ENCODE data around the gene DGKB.
"Not testable (repeated sequence)": the region's sequence is repeated elsewhere in the genome, so short reads cannot be mapped to it uniquely, and the experiment has no call there.

DGKB gene

DNA sequence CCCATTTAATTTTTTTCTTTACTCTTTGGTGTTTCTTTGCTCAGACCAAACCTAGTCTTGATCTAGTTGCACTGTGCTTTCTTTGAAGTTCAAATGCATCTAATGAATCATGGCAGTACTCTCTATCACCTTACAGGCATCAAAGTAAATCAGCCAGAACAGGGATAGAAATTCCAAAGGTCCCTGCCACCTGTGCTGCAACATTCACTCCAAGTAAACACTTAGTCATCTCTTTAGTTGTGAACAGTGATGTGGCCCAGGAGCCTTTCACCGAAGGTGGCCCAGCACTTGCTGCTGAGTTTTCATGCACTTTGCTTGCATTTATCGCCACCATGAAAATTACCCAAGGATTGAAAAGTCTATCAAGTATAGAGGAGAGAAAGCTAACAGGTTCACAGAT is 599.0 kb downstream of the DGKB start:
- Mint-ChIP-seq H3K36me3 (ENCODE audit: insufficient read depth) (no peaks in the 10 kb centered on the region), H3K27ac (no peak overlapping the region), H3K9me3 (peaks cover 0 to 1% of the 10 kb centered on the region in 2 donors), H3K4me1 (ENCODE audit: low read depth in 2 of 2) (no peaks in the 10 kb centered on the region), H3K27me3 (no peaks in the 10 kb centered on the region), H3K4me3 (no peak overlapping the region)
- ATAC-seq (replicated peaks) (no peak), DNase-seq (no peak)

DNA sequence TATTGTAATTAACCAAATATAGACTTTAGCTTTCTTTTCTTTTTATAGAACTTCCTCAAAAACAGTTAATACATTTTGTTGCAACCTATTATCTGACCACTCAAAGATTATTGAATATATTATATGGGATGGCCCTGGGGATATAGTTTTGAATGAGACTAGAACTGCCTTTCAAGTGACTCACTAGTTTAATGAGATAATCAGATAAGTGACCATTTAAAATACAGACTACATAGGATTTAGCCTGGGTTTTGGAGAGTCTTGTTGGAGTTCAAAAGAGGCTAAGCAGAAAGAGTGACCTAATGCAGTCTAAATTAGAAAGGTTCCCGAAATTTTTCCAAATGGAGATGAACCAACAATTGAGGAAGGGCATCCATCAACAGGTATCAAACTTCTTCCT is 607.9 kb downstream of the DGKB start:
- peaks cover 0 to 7% of the 10 kb centered on the region in 2 donors for H3K9me3 Mint-ChIP-seq
- ATAC-seq (replicated peaks) = no peak
- no peak overlapping the region for H3K4me3 Mint-ChIP-seq
- H3K4me1 Mint-ChIP-seq (ENCODE audit: low read depth in 2 of 2) = peaks cover 0 to 3% of the 10 kb centered on the region in 2 donors
- no peak for DNase-seq
- no peak overlapping the region for H3K27ac Mint-ChIP-seq
- H3K36me3 Mint-ChIP-seq (ENCODE audit: insufficient read depth) = no peaks in the 10 kb centered on the region
- H3K27me3 Mint-ChIP-seq = peaks cover 10 to 12% of the 10 kb centered on the region in 2 donors

DNA sequence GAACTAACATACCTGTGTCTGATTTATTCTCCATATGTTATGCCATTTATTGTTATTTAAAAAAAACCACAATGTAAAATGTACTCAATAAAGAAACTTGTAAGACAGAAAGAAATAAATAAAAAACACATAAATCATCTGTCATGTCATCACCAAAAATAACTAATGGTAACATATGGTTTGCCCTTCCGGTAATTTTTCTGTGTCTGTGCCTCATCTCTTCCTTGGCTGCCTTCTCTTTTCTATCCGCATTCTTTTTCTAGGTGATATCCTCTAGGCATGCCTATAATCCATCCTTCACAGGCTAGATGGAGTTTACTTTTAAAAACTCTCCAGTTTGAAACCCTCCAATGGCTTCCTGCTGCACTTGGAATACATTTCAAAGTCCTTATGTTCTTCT is 609.1 kb downstream of the DGKB start:
- Mint-ChIP-seq H3K27ac (no peak overlapping the region), H3K9me3 (peaks cover 0 to 7% of the 10 kb centered on the region in 2 donors), H3K36me3 (ENCODE audit: insufficient read depth) (no peaks in the 10 kb centered on the region), H3K4me1 (ENCODE audit: low read depth in 2 of 2) (peaks cover 0 to 3% of the 10 kb centered on the region in 2 donors), H3K27me3 (peaks cover 10 to 12% of the 10 kb centered on the region in 2 donors), H3K4me3 (no peak overlapping the region)
- no peak for DNase-seq
- ATAC-seq (replicated peaks) = no peak

DNA sequence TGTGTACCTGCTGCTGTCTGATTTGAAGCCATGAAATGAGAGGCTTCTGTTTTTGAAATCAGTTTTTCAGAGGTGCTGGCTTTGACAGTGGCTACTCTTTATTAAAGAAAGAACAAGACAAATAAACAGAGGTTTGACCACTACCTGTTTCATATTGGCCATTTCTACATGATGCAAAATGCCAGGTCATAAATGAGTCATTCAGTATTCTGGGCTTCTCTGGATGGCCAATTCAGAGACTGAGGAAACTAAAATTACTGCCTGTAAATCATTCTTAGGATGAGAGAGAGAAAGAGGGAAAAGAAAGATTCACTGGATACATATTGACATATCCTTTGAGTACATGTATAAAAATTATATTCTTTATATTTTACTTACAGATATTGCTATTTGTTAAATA is 609.8 kb downstream of the DGKB start:
- no peak for ATAC-seq (replicated peaks)
- Mint-ChIP-seq H3K9me3 (peaks cover 0 to 7% of the 10 kb centered on the region in 2 donors), H3K4me1 (ENCODE audit: low read depth in 2 of 2) (peaks cover 0 to 3% of the 10 kb centered on the region in 2 donors)

DNA sequence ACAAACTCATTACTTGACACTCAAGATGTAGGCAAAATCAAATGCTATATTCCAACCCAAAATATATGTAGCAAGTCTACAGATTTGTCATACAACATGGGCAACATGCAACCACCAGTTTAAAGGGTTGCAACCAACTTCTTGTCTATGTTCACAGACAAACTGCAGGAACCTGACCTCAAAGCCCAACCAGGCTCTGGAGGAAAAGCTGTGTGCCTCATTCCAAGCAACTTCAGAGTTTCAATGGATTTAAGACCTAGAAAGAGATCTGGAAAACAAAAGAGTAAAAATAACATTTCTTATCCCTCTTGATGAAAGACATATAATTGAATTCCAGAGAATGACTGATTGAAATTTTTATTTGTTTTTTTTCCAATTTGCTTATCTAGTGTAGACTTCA is 612.6 kb downstream of the DGKB start:
- no peaks in the 10 kb centered on the region for H3K27me3 Mint-ChIP-seq
- H3K9me3 Mint-ChIP-seq = no peaks in the 10 kb centered on the region
- H3K27ac Mint-ChIP-seq = no peak overlapping the region
- no peaks in the 10 kb centered on the region for H3K36me3 Mint-ChIP-seq (ENCODE audit: insufficient read depth)
- H3K4me1 Mint-ChIP-seq (ENCODE audit: low read depth in 2 of 2) = peaks cover 0 to 3% of the 10 kb centered on the region in 2 donors
- H3K4me3 Mint-ChIP-seq = no peak overlapping the region
- DNase-seq = no peak
- ATAC-seq (replicated peaks) = no peak

More for the DNA sequence above, 609.8 kb downstream of the DGKB start:
- Mint-ChIP-seq H3K36me3 (ENCODE audit: insufficient read depth) (no peaks in the 10 kb centered on the region), H3K4me3 (no peak overlapping the region), H3K27ac (no peak overlapping the region), H3K27me3 (peaks cover 10 to 11% of the 10 kb centered on the region in 2 donors)
- no peak for DNase-seq

DNA sequence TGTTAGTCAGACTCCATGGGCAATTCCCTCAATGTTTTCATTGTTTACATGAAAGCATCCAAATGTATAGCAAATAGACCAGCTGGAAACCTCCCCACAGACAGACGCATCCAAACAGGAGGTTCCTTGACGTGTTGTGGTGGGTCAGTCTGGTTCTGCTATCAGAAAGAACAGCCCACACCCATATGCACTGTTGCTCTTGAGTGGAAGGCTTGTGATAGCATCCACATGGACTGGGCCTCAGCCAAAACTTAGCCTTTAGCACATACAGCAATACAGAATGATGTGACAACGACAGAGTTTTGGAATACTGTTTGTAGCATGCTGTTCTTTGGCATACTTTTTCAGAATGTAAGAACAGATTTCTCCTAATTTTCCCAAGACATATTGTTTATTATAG is 613.9 kb downstream of the DGKB start:
- DNase-seq = no peak
- Mint-ChIP-seq H3K27me3 (no peaks in the 10 kb centered on the region), H3K36me3 (ENCODE audit: insufficient read depth) (no peaks in the 10 kb centered on the region), H3K27ac (no peak overlapping the region), H3K4me1 (ENCODE audit: low read depth in 2 of 2) (peaks cover 0 to 3% of the 10 kb centered on the region in 2 donors), H3K4me3 (no peak overlapping the region), H3K9me3 (no peaks in the 10 kb centered on the region)
- no peak for ATAC-seq (replicated peaks)

DNA sequence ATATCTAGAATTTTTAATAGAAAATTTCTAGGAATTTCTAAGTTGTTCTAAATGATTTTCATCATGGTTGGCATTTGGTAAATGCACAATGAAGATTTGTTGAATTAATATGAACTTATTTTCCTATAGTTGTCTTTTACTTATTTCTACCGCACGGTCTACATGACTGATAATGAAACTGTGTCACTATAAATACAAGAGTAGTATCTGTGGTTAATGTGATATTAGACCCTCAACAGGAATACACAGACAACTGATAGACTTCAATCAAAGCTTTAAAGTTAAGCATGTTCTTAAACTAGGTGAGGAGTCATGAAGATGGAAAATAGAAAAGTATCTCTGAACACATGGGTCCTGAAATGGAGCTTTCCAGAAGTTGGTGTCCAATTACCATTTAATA is 615.2 kb downstream of the DGKB start:
- ATAC-seq (replicated peaks) (no peak), DNase-seq (no peak)
- Mint-ChIP-seq H3K36me3 (ENCODE audit: insufficient read depth) (no peaks in the 10 kb centered on the region), H3K4me1 (ENCODE audit: low read depth in 2 of 2) (peaks cover 0 to 3% of the 10 kb centered on the region in 2 donors), H3K9me3 (no peaks in the 10 kb centered on the region), H3K27me3 (no peaks in the 10 kb centered on the region), H3K27ac (no peak overlapping the region), H3K4me3 (no peak overlapping the region)

DNA sequence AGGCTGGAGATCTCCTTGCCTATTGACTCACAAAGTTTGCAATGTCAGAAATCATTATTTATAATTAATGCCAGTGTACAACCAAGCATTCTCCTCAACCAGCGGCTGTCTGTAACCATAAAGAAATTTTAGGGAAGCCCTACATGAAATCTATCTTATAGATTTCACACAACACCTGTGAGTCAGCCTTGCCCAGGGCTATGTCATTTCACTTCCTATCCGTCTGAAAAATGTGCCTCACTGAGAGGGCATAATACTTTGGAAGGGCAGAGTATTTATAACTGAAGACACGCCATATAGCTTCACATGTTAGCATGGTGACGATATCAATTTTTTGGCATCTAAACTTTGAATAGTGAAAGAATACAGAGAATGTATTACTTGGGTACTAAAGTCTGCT is 616.5 kb downstream of the DGKB start:
- Mint-ChIP-seq H3K4me1 (ENCODE audit: low read depth in 2 of 2) (peaks cover 0 to 3% of the 10 kb centered on the region in 2 donors), H3K27me3 (no peaks in the 10 kb centered on the region), H3K27ac (no peak overlapping the region), H3K9me3 (no peaks in the 10 kb centered on the region), H3K36me3 (ENCODE audit: insufficient read depth) (no peaks in the 10 kb centered on the region), H3K4me3 (no peak overlapping the region)
- ATAC-seq (replicated peaks) = no peak
- no peak for DNase-seq

DNA sequence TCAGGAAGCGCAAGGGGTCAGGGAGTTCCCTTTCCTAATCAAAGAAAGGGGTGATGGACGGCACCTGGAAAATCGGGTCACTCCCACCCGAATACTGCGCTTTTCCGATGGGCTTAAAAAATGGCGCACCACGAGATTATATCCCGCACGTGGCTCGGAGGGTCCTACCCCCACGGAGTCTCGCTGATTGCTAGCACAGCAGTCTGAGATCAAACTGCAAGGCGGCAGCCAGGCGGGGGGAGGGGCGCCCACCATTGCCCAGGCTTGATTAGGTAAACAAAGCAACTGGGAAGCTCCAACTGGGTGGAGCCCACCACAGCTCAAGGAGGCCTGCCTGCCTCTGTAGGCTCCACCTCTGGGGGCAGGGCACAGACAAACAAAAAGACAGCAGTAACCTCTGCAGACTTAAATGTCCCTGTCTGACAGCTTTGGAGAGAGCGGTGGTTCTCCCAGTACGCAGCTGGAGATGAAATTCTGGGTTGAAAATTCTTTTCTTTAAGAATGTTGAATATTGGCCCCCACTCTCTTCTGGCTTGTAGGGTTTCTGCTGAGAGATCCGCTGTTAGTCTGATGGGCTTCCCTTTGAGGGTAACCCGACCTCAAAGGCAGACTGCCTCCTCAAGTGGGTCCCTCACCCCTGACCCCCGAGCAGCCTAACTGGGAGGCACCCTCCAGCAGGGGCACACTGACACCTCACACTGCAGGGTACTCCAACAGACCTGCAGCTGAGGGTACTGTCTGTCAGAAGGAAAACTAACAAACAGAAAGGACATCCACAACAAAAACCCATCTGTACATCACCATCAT is 623.3 kb downstream of the DGKB start:
- H3K4me1 Mint-ChIP-seq (ENCODE audit: low read depth in 2 of 2); H3K9me3 Mint-ChIP-seq; H3K36me3 Mint-ChIP-seq (ENCODE audit: insufficient read depth); DNase-seq; ATAC-seq (replicated peaks); H3K4me3 Mint-ChIP-seq; H3K27ac Mint-ChIP-seq: not testable (repeated sequence)
- peaks cover 13 to 22% of the 10 kb centered on the region in 2 donors for H3K27me3 Mint-ChIP-seq

DNA sequence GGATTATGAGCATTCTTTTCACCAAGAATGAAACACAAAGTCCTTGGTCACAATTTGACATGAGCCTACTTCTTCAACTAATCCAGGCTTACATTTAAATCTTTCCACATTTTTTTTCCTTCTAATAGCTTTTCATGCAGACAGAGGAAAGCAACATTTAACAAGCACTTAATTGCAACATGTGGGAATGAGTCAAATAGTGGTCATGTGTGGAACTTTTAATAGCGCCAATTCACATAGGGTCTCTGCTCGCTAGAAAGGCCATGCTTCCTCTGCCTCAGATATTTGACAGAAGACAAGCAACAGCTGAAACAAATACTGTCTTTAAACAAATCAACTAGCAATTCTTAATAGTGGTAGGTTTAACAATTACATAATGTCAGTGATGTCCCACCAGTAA is 627.2 kb downstream of the DGKB start:
- Mint-ChIP-seq H3K27ac (no peak overlapping the region), H3K27me3 (peaks cover 13 to 22% of the 10 kb centered on the region in 2 donors), H3K9me3 (no peaks in the 10 kb centered on the region), H3K36me3 (ENCODE audit: insufficient read depth) (no peaks in the 10 kb centered on the region), H3K4me1 (ENCODE audit: low read depth in 2 of 2) (no peaks in the 10 kb centered on the region), H3K4me3 (no peak overlapping the region)
- no peak for ATAC-seq (replicated peaks)
- DNase-seq = no peak

DNA sequence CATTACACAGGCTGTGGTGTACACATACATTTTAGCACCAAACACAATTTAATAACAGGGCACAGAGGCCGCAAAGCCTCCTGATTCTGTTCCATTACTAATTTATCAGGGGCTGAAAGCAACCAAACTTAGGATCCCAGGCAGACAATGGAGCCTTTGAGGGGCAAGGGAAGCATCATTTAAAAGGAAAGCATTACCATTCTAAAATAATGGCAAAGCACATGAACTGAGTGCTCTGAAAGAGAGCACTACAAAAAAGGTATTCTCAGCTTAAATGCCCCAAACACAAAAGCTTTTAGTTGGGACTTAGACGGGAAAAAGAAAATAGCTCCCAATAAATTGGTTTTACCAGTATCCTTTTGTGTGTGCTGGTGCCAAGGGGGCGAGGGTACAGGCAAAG is 631.1 kb downstream of the DGKB start:
- Mint-ChIP-seq H3K9me3 (no peaks in the 10 kb centered on the region), H3K27me3 (no peaks in the 10 kb centered on the region), H3K36me3 (ENCODE audit: insufficient read depth) (no peaks in the 10 kb centered on the region), H3K4me3 (no peak overlapping the region), H3K4me1 (ENCODE audit: low read depth in 2 of 2) (no peaks in the 10 kb centered on the region), H3K27ac (no peak overlapping the region)
- DNase-seq = no peak
- ATAC-seq (replicated peaks) = no peak

DNA sequence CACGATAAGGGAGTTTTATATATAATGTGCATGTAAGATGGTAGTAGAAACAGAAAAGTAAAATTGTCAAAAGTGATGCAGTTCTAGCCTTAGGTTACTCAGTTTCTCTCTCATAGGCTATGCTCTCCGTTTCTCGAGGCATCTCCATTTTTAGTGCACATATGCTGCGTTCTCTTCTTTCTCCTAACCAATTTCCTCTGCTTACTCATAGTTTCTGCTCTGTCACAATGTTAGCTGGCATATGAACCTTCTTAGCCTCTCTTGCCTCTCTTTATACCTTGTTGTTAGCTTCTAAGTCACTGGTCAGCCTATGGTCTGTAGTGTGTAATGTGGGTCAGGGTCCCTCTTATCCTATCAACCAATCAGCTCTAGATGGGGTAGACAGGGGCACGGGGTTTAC is 632.5 kb downstream of the DGKB start:
- Mint-ChIP-seq H3K4me3 (no peak overlapping the region), H3K9me3 (no peaks in the 10 kb centered on the region), H3K27ac (no peak overlapping the region), H3K4me1 (ENCODE audit: low read depth in 2 of 2) (no peaks in the 10 kb centered on the region), H3K36me3 (ENCODE audit: insufficient read depth) (no peaks in the 10 kb centered on the region), H3K27me3 (no peaks in the 10 kb centered on the region)
- no peak for ATAC-seq (replicated peaks)
- DNase-seq = no peak

DNA sequence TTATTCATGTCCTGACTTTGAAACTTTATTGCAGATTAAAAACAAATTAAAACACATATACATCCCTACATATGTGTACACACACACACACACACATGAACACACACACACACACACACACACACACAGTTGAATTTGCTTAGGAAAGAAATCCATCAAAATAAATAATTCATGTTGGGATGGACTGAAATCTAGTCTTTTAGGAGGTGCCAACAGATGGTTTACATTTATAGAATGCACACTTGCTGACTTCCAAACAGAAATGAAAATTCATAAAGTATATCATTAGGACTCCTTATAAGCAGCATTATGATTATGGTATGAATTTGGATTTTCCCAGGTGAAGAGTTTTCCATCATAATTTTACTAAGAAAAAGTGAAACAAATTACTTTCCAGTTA is 642.5 kb downstream of the DGKB start:
- Mint-ChIP-seq H3K27me3 (no peaks in the 10 kb centered on the region), H3K36me3 (ENCODE audit: insufficient read depth) (no peaks in the 10 kb centered on the region), H3K27ac (no peak overlapping the region), H3K4me1 (ENCODE audit: low read depth in 2 of 2) (no peaks in the 10 kb centered on the region), H3K4me3 (no peak overlapping the region), H3K9me3 (no peaks in the 10 kb centered on the region)
- DNase-seq (no peak), ATAC-seq (replicated peaks) (no peak)

DNA sequence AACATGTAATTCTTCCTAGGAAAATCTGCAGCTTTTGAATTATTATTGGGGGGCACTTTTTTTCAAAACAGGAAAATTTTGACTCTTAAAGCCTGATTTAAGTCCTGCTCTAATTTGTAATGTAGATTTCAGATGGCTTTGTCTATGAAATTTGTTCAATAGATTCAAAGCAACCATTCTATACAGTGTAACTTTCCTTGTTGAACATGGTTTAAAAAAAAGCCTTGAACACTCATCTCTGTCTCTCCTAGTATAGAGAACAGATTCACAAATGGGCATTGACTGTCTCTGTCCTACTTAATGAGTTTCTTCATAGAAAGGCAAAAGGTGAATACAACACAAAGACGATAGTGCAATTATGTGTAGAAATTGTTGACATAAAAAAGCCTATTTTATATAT is 643.7 kb downstream of the DGKB start:
- H3K27me3 Mint-ChIP-seq = no peaks in the 10 kb centered on the region
- H3K4me3 Mint-ChIP-seq = no peak overlapping the region
- H3K9me3 Mint-ChIP-seq = no peaks in the 10 kb centered on the region
- no peak overlapping the region for H3K27ac Mint-ChIP-seq
- DNase-seq (no peak), ATAC-seq (replicated peaks) (no peak)
- H3K36me3 Mint-ChIP-seq (ENCODE audit: insufficient read depth) = no peaks in the 10 kb centered on the region
- no peaks in the 10 kb centered on the region for H3K4me1 Mint-ChIP-seq (ENCODE audit: low read depth in 2 of 2)

All from effector memory CD8-positive, alpha-beta T cell (primary cell).